HepG2 (cell line): Measurements from ENCODE around the gene OR2V2.

Source experiments
- FOSL1 ChIP-seq: sonication (generic); formaldehyde crosslinking; IDR thresholded peaks from 2 replicates; pipeline ENCODE4 v1.9.0; 2021; ENCODE audit warnings: missing genetic modification reagents, borderline replicate concordance
- POLR2AphosphoS2 ChIP-seq: IDR thresholded peaks from 2 replicates; pipeline ENCODE4 v1.6.1; 2011; ENCODE audit warnings: low read depth, low read length, improper control_type of control experiment
- TAF15 ChIP-seq: fragments of 200-400 bp; formaldehyde crosslinking; IDR thresholded peaks from one replicate; pipeline ENCODE4 v1.6.1; 2018; ENCODE audit warnings: mild to moderate bottlenecking, low read depth, low read length; ENCODE audit not compliant: poor library complexity, severe bottlenecking
- TBX2 ChIP-seq: sonication (generic); formaldehyde crosslinking; IDR thresholded peaks from 2 replicates; pipeline ENCODE4 v1.5.0; 2020; ENCODE audit warnings: missing genetic modification reagents, mild to moderate bottlenecking, borderline replicate concordance
- TOPORS ChIP-seq: sonication (generic); formaldehyde crosslinking; IDR thresholded peaks from 2 replicates; pipeline ENCODE4 v1.8.0; 2023; ENCODE audit warnings: mild to moderate bottlenecking, missing genetic modification reagents
- TF ChIP-seq, protein P1 (sequence below): sonication (generic); formaldehyde crosslinking; IDR thresholded peaks from 2 replicates; pipeline ENCODE4 v1.4.0; 2020; ENCODE audit warnings: mild to moderate bottlenecking, missing genetic modification reagents

DNA sequence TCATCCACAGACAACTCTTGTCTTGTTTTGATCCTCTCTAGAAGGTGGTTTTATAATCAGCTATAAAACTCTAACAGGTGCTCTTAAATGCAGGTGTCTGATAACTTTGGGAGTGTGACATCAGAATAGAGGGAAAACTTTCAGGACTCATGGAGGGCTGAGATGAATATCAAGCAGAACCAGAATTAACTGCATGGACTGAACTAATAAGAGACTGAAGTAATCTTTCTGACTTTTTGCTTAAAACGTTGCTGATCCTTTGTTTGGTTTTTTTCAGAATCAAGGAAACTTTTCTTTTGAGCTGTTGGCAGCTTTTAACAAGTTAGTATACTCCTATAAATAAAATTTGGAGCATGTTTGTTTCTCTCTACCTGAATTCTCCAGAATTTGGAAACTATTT lies 2.3 kb upstream of the OR2V2 start:
- TF ChIP-seq TAF15 (no peak), FOSL1 (CRISPR knock-in tag) (no peak), POLR2AphosphoS2 (no peak), TBX2 (CRISPR knock-in tag) (no peak), TOPORS (CRISPR knock-in tag) (no peak)
- TF ChIP-seq, protein P1, sequence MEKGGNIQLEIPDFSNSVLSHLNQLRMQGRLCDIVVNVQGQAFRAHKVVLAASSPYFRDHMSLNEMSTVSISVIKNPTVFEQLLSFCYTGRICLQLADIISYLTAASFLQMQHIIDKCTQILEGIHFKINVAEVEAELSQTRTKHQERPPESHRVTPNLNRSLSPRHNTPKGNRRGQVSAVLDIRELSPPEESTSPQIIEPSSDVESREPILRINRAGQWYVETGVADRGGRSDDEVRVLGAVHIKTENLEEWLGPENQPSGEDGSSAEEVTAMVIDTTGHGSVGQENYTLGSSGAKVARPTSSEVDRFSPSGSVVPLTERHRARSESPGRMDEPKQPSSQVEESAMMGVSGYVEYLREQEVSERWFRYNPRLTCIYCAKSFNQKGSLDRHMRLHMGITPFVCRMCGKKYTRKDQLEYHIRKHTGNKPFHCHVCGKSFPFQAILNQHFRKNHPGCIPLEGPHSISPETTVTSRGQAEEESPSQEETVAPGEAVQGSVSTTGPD: no peak
